Epithelial cell of prostate (primary cell): ENCODE results near the gene FAM200B.

Source experiments
- DNase-seq: peaks from one replicate; pipeline ENCODE4 v3.0.0-alpha.2; 2011; ENCODE audit warnings: low read depth, low spot score
- H3K27ac ChIP-seq: fragments of 450-650 bp; 2 replicates; pipeline ENCODE4 v1.5.1; 2017; ENCODE audit warnings: mild to moderate bottlenecking

FAM200B gene

DNA sequence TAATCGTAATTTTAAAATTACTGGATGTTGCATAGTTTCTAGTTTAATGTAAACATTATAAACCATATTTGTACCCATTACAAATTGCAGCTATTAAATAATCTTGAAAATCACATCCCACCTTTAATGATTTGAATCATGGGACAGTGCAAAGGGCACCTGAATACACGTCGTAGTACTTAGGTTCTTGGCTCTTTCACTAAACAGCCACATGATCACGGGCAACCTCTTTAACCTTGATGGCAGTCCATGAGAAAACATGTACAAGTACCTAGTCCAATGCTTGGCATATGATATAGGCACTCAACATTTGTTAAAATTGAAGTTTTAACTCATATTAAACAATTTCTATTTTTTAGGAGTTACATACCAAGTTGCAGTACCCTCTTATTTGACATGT, 14.6 kb upstream of the FAM200B start:
- H3K27ac ChIP-seq = peak overlapping the region; percentile 99
- DNase-seq = no peak

DNA sequence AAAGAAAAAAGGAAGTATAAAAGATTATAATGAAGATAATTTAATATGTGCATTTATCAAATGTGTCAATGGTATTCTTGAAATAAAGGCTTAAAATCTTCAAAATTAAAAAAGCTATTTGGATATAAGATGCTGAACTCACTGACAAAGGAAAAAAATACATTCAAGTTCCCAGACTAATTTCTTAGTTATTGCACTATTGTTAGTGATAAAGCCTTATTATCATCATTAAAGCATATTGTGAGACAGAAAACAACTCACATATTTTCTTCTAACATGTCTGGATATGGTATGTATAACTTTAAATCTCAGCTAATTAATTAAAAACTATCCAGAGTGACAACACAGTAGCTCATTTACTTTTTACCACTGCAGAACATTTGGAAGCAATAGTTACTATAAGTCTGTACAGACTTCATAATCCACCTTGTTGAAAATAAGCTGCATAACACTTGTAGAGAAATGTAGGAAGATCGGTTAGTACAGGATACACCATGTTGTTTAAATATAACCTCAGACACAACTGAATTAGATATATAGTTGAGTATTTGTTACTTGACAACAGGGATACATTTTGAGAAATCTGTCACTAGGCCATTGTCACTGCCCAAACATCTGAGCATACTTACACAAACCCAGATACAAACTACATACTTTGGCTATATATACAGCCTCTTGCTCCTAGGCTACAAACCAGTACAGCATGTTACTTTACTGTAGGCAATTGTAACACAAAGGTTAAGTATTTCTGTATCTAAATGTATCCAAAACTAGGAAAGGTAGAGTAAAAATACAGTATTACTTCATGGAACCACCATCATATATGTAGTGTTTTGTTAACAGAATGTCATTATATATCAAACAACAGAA, 12.8 kb upstream of the FAM200B start:
- H3K27ac ChIP-seq = peak overlapping the region; percentile 99
- DNase-seq = no peak

DNA sequence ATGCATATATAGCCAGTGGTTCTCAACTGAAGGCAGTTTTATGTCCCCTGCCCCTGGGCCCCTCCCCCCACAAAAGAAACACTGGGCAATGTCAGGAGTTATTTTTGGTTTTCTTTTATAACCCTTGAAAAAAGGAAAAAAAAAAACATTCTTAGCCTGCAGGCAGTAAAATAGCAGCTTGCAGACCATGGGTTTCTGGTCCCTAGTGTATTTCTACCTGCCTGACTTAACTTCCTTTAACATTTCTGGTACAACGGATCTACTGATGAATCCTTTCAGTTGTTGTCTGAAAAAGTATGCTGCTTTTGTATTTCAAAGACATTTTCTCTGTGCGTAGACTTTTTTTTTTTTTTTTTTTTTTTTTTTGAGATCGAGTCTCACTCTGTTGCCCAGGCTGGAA, 11.1 kb upstream of the FAM200B start:
- DNase-seq = no peak
- H3K27ac ChIP-seq = peak overlapping the region; percentile 51

DNA sequence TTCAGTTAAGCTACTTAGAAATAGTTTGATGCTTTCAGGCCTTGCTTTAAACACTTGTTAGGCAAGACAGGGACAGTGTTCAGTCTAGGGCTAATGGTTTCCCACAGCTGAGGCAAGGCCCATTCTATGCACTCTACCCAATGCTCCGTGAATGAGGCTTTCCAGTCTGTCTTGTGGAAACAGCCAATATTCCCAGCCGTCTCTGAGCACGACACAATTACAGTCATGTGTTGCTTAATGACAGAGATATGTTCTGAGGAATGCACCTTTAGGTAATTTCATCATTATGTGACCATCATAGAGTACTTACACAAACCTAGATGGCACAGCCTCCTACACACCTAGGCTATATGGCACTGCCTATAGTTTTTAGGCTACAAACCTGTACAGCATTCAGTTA, 9.5 kb upstream of the FAM200B start:
- peak overlapping the region; percentile 51 for H3K27ac ChIP-seq
- no peak for DNase-seq

DNA sequence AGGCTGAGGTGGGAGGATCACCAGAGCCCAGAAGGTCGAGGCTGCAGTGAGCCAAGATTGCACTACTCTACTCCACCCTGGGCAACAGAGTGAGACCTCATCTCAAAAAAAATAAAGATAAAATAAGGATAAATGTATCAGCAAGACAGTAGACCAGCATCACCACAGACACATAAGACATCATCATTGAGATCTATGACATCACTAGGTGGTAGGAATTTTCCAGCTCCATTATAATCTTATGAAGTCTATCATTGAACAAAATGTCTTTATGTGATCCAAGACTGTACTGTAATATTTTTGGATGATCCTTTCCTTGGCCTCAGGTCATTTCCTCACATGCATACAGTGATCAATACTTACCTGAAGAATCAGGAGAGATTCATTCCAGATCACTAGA, 8.3 kb upstream of the FAM200B start:
- H3K27ac ChIP-seq = no peak overlapping the region
- DNase-seq = no peak

DNA sequence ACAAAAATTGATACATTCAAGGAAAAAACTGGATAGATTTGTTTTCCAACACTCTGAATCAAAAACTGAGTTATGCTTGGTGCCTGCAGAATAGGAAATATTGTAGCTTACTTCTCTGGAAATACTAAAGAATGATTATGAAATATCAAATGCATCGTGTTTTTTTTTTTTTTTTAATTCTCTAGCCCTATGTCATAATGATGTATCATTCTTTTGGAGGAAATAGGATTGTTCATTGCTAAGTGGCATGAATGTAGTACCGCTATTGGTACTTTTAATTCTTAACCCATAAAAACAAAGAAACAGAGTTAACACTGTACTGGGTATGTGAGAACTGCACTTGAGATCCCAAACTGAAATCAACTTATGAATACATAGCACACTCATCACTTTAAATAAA, 7.6 kb upstream of the FAM200B start:
- H3K27ac ChIP-seq = no peak overlapping the region

DNA sequence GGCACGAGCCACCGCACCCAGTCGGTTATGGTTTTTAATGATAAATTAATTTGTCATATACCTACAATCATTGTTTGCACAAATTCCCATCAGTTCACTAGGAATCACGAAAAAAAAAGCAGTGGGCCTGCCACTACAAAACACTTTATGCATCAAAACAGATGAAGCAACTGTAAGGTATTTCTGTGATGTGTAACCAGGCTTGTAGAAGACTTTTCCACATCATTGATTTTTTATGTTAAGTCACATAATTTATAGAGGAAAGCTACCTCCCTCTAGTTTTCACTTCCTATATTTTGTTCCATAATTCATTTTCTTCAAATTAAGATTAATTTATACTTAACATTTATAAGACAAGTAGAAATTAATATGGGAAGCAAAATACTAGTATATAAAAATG, 6.7 kb upstream of the FAM200B start:
- no peak overlapping the region for H3K27ac ChIP-seq
- DNase-seq = no peak

More for the DNA sequence above, 7.6 kb upstream of the FAM200B start:
- no peak for DNase-seq

DNA sequence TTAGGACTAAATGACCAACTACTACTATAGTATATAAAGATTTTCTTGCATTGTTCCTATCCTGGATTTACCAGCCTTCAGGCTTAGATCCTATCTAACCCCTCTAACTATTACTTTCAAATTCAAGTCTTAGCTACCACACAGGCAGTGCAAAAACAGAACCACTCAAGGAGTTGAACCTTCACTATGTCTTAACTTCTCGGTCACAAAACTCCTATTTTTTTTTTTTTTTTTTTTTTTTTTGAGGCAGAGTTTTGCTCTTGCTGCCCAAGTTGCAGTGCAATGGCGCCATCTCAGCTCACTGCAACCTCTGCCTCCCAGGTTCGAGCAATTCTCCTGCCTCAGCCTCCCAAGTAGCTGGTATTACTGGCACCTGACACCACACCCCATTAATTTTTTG, 6.3 kb upstream of the FAM200B start:
- no peak for DNase-seq
- H3K27ac ChIP-seq = no peak overlapping the region

DNA sequence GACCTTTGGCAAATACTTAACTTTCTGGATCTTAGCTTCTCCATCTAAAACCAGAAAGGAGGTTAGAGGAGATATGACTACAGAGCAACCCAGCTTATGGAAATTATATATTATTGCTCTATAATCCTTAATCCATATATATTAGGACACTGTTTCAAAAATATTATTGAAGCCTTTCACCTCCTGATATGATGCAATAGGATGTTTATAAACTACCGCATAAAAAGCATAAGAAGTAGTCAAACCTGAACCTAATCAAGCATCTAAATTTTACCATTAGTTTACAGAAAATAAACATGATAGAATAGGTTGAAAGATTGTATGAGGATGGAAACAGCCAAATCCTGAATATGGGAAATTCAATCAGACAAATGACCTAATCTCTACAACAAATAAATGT, 5.6 kb upstream of the FAM200B start:
- no peak for DNase-seq
- H3K27ac ChIP-seq = no peak overlapping the region

DNA sequence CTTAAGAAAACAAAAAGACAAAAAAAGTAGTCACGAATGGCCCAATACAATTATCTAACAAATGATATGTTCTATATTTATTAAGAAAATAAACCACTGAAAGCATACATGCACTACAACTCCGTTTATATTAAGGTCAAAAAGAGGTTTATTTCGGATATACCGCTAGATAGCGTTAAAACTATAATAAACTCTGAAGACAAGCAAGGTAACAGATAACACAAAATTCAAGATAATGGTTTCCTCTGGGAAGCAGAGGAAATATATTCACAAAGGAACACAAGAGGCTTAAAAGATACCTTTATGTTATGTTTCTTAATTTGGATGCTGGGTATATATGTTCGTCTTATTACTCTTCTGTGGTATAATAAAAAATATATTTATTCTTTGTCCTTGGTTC, 4.7 kb upstream of the FAM200B start:
- no peak for DNase-seq
- H3K27ac ChIP-seq = peak overlapping the region; percentile 90

DNA sequence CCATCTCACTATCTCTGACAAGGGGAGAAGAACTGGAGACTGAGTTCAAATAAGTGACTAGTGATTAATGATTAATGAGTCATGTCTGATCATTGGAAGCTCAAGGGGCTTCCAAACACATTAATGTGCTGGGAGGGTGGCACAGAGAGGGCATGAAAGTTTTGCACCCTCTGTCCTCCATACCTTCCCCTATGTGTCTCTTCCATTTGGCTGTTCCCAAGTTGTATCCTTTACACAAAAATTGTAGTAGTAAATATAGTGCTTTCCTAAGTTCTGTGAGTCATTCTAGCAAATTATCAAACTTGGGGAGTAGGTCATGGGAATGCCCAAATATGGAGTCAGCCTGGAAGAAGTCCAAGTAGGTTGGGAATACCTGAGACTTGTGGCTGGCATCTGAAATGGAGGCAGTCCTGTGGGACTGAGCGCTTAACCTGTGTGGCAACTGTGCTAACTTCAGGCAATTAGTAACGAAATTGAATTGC, 4.1 kb upstream of the FAM200B start:
- DNase-seq = peak; percentile 91
- H3K27ac ChIP-seq = peak overlapping the region; percentile 90

DNA sequence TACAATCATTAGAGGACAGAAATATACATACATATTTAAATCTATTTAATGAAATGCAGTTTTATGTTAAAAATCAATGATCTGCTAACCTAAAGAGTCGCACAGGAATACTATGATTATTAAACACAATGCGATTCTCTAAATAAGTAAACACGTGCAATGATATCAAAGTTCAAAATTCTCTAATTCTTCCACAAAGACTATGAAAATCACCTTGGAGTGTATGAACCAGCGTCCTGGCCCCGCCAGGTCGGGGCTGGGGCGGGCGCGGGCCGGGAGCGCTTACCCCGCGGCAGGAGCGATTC, 608 bp upstream of the FAM200B start:
- peak overlapping the region; percentile 90 for H3K27ac ChIP-seq
- no peak for DNase-seq

DNA sequence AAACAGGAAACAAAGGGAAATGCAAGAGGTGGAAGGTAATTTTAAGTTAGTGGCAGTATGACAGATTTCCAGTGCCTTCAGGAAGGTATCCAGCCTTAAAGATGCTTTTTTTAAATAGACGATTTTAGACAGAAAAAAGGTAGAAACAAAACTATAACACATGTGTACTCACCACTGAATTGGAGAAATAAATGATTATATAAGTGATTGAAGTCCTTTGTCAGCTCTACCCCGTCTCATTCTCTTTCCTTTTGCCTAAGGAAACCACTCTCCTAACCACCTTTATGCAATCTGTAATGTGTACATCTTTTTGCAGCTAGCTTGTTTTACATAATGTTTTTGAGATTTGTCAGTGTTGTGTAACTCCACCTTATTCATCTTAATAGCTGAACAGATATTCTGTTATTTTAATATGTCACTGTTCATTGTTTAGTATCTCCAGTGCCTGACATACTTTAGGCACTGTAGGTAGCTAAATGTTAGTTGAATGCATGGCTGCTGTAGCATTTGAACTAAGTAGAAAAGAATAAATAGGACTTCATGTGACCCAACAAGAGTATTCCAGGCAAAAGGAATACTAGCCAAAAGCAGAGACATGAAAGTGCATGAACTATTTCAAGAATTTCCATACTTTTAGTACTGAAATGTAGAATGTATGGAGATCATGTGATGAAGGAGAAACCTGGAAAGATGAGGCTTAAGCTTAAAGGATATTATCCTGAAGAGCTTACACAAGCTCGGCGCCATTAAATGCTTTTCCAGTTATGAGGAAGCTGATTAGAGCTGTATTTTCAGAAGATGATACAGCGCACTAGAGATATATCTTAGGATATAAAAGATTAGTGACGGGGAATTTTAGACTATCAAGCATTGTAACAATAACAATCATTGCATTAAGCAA, 865 bp downstream of the FAM200B start:
- peak overlapping the region; percentile 90 for H3K27ac ChIP-seq
- DNase-seq = no peak

DNA sequence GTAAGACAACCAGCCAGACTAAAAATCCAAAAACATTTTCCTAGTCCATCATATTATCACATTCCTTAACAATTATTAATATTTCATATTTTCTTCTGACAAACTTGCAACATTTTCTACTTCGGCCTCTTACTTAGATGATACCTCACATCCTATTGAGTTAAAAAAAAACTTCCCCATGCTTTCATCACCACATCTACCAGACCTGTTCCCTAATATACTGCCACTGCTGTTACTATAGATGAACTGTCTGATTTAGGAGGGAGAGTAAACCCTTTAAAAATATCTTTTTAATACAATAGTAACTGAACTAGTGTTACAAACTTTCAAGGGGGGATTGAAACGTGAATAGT, 1.5 kb downstream of the FAM200B start:
- H3K27ac ChIP-seq = peak overlapping the region; percentile 90
- DNase-seq = no peak

DNA sequence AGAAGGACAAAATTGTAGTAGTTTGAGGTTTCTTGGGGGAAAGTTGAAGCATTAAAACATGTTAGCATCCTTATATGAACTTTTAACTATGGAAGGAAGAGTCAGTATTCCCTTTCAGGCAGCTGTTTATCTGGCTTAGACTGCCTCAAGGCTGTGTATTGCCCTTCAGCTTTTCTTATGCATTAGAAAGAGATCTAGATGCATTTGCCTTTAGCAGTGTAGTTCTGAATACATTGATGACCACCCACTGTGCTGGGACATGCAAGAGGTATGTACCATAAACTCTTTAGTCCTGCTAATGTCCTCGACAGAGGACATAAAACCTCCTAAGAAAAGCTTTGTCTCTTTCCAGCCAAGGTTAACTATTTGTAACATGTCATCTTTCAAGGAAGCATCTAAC, 2.9 kb downstream of the FAM200B start:
- no peak overlapping the region for H3K27ac ChIP-seq
- no peak for DNase-seq

DNA sequence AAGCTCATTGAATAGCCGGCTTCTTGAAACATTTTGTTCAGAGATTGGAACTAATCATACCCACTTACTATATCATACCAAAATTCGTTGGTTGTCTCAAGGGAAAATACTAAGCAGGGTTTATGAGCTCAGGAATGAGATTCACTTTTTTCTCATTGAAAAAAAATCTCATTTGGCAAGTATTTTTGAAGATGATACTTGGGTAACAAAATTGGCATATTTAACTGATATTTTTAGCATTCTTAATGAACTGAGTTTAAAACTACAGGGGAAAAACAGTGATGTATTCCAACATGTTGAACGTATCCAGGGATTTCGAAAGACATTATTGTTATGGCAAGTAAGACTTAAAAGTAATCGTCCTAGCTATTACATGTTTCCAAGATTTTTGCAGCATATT, 6.4 kb downstream of the FAM200B start:
- DNase-seq = no peak
- no peak overlapping the region for H3K27ac ChIP-seq

DNA sequence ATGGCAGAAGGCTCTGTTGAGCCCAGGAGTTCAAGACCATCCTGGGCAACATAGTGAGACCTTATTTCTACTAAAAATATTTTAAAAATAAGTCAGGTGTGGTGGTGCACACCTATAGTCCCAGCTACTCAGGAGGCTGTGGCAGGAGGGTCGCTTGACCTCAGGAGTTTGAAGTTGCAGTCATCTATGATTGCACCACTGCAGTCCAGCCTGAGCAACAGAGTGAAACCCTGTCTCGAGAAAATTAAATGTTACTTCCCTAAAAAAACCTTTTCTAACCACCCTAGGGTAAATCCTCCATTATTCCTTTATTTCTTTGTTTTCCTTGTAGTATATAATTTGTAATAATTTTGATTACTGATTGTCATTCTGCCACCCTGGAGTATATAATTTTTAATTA, 7.9 kb downstream of the FAM200B start:
- H3K27ac ChIP-seq = peak overlapping the region; percentile 63
- no peak for DNase-seq

DNA sequence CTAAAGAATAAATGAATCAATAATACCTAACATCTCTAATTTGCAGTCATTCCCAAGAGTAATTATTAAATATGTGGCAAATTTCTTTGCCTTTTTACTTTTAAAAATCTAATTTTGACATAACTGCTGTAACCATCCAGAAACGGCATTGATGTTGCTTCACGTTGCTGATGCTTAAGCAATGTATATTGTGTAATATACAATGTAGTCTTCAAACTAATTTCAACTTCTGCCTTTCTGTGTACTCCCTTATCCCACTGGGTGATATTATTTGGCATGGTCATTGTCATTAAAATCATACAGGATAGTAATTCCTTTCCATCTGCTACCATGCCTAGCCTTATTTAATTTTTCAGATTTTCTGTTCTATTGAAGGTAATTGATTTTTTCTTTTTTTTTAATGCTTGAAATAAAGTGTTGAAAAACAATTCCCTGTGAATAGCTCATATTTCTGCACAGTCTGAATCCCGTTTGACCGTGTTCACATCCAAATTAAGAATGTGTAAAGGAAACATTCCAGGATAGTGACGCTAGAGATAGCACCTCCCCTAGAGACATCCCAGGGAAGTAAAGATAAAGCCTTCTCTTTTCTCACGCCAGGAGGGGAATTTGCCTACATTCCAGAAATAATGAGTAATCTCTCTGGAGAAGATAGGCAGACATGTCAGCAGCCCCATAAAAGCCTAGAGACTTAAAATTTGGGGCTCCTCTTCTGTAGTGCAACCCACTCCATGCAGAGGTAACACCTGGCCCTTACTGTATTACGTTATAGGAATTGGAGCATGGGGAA, 8.6 kb downstream of the FAM200B start:
- peak overlapping the region; percentile 63 for H3K27ac ChIP-seq
- DNase-seq = peak; percentile 26

DNA sequence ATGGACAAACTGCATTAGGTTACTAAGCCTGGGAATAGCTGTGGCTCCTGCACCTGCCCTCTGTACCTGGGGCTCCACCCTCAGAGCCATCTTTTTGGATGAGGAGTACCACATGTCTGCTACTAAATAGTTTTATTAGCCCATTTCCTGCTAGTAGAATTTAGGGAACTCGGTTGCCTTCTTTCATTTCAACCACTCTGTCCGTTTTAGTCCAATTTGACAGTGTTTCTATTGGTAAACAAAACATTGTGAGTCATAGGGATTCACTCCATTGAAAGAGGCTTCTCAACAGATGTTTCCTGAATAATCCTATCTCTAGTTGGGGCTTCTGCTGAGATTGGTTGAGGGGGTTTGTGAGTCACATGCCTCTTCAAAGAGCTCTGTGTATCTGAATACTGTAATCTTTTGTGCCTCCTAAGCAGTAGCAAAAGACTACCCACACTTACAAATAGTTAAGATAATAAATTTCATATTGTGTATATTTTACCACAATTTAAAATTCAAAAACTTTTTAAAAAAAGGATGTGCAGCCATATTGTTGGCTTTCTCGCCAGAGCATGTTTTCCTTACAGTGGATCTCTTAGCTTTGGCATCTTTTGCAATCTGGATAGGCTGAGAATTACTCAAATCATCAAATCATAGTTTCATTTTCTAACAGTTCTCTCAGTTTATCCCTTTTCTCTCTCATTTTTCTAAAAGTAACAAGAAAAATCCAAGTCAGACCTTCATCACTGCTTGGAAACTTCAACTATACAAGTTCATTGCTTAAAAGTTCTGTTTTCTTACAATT, 9.9 kb downstream of the FAM200B start:
- DNase-seq = no peak
- peak overlapping the region; percentile 63 for H3K27ac ChIP-seq

DNA sequence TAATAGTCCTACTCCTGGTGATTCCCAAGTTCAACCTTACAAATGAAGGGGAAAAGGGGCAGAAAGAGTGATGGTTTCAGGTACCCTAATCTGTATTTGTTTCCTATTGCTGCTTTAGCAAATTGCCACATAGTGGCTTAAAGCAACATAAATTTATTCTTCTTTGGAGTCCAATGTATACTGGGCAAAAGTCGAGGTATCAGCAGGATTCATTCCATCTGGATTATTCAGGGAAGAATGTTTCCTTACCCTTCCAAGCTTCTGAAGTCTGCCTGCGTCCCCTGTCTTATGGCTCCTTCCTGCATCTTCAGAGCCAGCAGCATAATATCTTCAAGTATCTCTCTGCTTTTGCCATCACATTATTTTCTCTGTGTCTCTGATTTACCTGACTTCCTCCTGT, 11.0 kb downstream of the FAM200B start:
- no peak overlapping the region for H3K27ac ChIP-seq
- DNase-seq = no peak
